GM19372 (cell line): ENCODE measurements around the gene CNGB1.
"Not testable (repeated sequence)": the region's sequence is repeated elsewhere in the genome, so short reads cannot be mapped to it uniquely, and the experiment has no call there.

ENCODE experiments used
- ATAC-seq: cut with Tn5 transposase; IDR thresholded peaks from one replicate; pipeline ENCODE4 v1.9.1; 2021; ENCODE audit warnings: mild to moderate bottlenecking, low read depth, moderate library complexity; ENCODE audit not compliant: unreplicated experiment

Gene CNGB1

GRCh38 chr16:57914244-57915173, 56.4 kb downstream of the CNGB1 start:
- no peak for ATAC-seq

GRCh38 chr16:57912529-57913260, 58.2 kb downstream of the CNGB1 start:
- ATAC-seq, result no peak

GRCh38 chr16:57911743-57912142, 59.2 kb downstream of the CNGB1 start:
- no peak for ATAC-seq

GRCh38 chr16:57910696-57911095, 60.2 kb downstream of the CNGB1 start:
- ATAC-seq, result no peak

- no peak for ATAC-seq
Measured at GRCh38 chr16:57908409-57908987, 62.4 kb downstream of the CNGB1 start.

GRCh38 chr16:57906382-57907316, 64.3 kb downstream of the CNGB1 start:
- no peak for ATAC-seq

- no peak for ATAC-seq
Measured at GRCh38 chr16:57904101-57904500, 66.8 kb downstream of the CNGB1 start.

- ATAC-seq, result no peak
Measured at GRCh38 chr16:57903656-57904055, 67.3 kb downstream of the CNGB1 start.

- ATAC-seq, result no peak
Measured at GRCh38 chr16:57901480-57902069, 69.4 kb downstream of the CNGB1 start.

GRCh38 chr16:57900796-57901479, 70.0 kb downstream of the CNGB1 start:
- ATAC-seq, result no peak

- no peak for ATAC-seq
Measured at GRCh38 chr16:57899771-57900661, 70.9 kb downstream of the CNGB1 start.

- no peak for ATAC-seq
Measured at GRCh38 chr16:57898961-57899360, 72.0 kb downstream of the CNGB1 start.

GRCh38 chr16:57897996-57898395, 72.9 kb downstream of the CNGB1 start:
- ATAC-seq, result no peak

- no peak for ATAC-seq
Measured at GRCh38 chr16:57897053-57897784, 73.7 kb downstream of the CNGB1 start.

- not testable (repeated sequence) for ATAC-seq
Measured at GRCh38 chr16:57895081-57895547, 75.8 kb downstream of the CNGB1 start.

- ATAC-seq, result no peak
Measured at GRCh38 chr16:57894390-57895080, 76.4 kb downstream of the CNGB1 start.
